ENCODE measurements around the gene MUC20. TPM values are rescaled to one million over a fixed set of nuclear protein-coding genes. Genes with fewer than 3 reads are reported as not detected.

The MUC20 gene
- total and polyA plus RNA-seq, 2 donors (not counting 1 experiment from before 2014, with no cell fraction given): 0.54 to 0.66 TPM

DNA sequence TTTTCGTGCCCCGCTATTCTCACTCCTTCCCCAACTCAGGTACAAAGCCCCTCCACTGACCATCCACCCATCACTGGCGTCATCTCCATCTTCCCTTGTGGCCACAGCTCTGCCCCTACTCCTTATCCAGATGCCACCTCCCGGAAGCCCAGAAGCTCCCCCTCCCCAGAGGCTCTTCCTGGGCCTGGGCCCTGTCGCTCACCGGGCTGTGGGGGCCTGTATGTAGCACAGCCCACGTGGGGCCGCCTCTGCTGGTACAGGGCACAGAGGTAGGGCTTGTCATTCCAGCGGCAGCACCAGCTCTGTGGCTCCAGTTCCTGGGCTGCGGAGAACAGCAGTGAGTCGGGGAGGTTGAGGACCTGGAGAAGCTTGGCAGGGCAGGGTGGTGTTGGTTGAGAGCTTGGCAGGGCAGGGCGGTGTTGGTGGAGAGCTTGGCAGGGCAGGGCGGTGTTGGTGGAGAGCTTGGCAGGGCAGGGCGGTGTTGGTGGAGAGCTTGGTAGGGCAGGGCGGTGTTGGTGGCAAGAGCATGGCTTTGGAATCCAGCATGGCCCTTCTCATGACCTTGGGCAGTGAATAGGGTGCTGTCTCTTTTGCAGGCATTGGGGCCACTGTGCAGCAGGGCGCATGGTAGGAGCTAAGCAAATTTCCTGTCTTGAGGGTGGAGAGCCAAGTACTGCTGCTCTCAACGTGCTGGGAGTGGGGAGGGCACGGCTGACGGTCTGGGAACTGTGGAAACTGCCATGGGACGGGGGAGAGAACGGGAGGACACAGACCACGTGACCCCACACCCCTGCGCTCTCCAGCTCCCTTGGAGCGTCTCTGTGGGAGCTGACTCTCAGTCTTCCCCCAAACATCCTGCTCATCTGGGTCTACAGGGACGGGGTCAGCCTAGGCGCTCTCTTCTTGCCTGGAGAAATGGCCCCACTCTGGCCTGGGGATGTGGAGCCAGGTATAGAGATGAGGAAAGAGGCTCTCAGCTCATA is 43.4 kb downstream of the MUC20 start:
- no peak for TF ChIP-seq EZH2 (IDR thresholded peaks at IDR 0.05; ENCODE audit: low read length, missing control alignments)
- TF ChIP-seq, protein P1, sequence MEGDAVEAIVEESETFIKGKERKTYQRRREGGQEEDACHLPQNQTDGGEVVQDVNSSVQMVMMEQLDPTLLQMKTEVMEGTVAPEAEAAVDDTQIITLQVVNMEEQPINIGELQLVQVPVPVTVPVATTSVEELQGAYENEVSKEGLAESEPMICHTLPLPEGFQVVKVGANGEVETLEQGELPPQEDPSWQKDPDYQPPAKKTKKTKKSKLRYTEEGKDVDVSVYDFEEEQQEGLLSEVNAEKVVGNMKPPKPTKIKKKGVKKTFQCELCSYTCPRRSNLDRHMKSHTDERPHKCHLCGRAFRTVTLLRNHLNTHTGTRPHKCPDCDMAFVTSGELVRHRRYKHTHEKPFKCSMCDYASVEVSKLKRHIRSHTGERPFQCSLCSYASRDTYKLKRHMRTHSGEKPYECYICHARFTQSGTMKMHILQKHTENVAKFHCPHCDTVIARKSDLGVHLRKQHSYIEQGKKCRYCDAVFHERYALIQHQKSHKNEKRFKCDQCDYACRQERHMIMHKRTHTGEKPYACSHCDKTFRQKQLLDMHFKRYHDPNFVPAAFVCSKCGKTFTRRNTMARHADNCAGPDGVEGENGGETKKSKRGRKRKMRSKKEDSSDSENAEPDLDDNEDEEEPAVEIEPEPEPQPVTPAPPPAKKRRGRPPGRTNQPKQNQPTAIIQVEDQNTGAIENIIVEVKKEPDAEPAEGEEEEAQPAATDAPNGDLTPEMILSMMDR (conservative IDR thresholded peaks at IDR 0.05 in 1 of 2, IDR thresholded peaks at IDR 0.05 in 1 of 2; ENCODE audit: low read depth in 1 of 2, low read length in 2 of 2): no peak
- Histone ChIP-seq H2AFZ (ENCODE audit: low read length) (no peak overlapping the region), H4K20me1 (ENCODE audit: control insufficient read depth, extremely low read depth, insufficient read depth, low read length) (no peaks in the 10 kb centered on the region), H3K4me2 (ENCODE audit: extremely low read depth, insufficient read depth, low read length) (no peak overlapping the region), H3K9ac (ENCODE audit: insufficient read depth, low read length) (no peak overlapping the region), H3K4me3 (replicated peaks in 1 of 4; ENCODE audit: control extremely low read depth in 1 of 4, insufficient read depth in 1 of 4, low read depth in 3 of 4, low read length in 4 of 4) (no peak overlapping the region), H3K36me3 (ENCODE audit: control insufficient read depth, insufficient read depth, low read length) (no peaks in the 10 kb centered on the region), H3K27ac (ENCODE audit: insufficient read depth, low read length) (no peak overlapping the region), H3K79me2 (ENCODE audit: control insufficient read depth, insufficient read depth, low read length) (no peaks in the 10 kb centered on the region), H3K4me1 (ENCODE audit: control insufficient read depth, extremely low read depth, insufficient read depth, low read length) (no peaks in the 10 kb centered on the region), H3K9me3 (ENCODE audit: control insufficient read depth, insufficient read depth, low read depth, low read length) (no peaks in the 10 kb centered on the region), H3K27me3 (ENCODE audit: control insufficient read depth, insufficient read depth, low read length) (peaks cover 15% of the 10 kb centered on the region)
- no peak for DNase-seq (ENCODE audit: low read depth in 2 of 2)

GRCh38 chr3:195764961-195765706 is 44.4 kb downstream of the MUC20 start:
- H3K27ac ChIP-seq (ENCODE audit: insufficient read depth, low read length): no peak overlapping the region
- H3K9ac ChIP-seq (ENCODE audit: insufficient read depth, low read length): no peak overlapping the region
- no peak for DNase-seq (ENCODE audit: low read depth in 2 of 2)
- H4K20me1 ChIP-seq (ENCODE audit: control insufficient read depth, extremely low read depth, insufficient read depth, low read length): no peaks in the 10 kb centered on the region
- no peaks in the 10 kb centered on the region for H3K4me1 ChIP-seq (ENCODE audit: control insufficient read depth, extremely low read depth, insufficient read depth, low read length)
- TF ChIP-seq EZH2 (IDR thresholded peaks at IDR 0.05; ENCODE audit: low read length, missing control alignments): no peak
- TF ChIP-seq, protein P1 (conservative IDR thresholded peaks at IDR 0.05 in 1 of 2, IDR thresholded peaks at IDR 0.05 in 1 of 2; ENCODE audit: low read depth in 1 of 2, low read length in 2 of 2): no peak
- H3K4me3 ChIP-seq (replicated peaks in 1 of 4; ENCODE audit: control extremely low read depth in 1 of 4, insufficient read depth in 1 of 4, low read depth in 3 of 4, low read length in 4 of 4): no peak overlapping the region
- H3K36me3 ChIP-seq (ENCODE audit: control insufficient read depth, insufficient read depth, low read length): no peaks in the 10 kb centered on the region
- H3K9me3 ChIP-seq (ENCODE audit: control insufficient read depth, insufficient read depth, low read depth, low read length): no peaks in the 10 kb centered on the region
- peaks cover 14% of the 10 kb centered on the region for H3K27me3 ChIP-seq (ENCODE audit: control insufficient read depth, insufficient read depth, low read length)
- no peak overlapping the region for H3K4me2 ChIP-seq (ENCODE audit: extremely low read depth, insufficient read depth, low read length)
- H2AFZ ChIP-seq (ENCODE audit: low read length): no peak overlapping the region
- H3K79me2 ChIP-seq (ENCODE audit: control insufficient read depth, insufficient read depth, low read length): no peaks in the 10 kb centered on the region

DNA sequence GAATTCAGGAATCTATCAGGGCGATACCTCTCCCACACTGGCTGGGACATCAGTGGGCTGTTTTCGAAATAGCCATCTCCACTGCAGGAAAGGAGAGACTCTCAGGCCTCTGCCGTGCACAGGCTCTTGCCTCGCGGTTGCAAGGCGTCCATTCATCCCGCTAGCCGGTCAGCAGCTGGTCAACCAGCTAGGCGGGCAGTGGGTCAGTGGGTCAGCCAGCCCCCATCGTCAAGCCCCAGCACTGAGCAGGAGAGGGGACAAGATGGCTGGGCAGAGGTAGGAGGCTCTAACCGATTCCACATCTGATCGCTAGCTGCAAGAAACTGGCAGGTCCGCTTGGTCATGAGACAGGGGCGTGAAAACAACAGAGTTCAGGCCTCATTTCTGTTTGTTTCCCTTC is 45.9 kb downstream of the MUC20 start:
- H3K9ac ChIP-seq (ENCODE audit: insufficient read depth, low read length): no peak overlapping the region
- H3K79me2 ChIP-seq (ENCODE audit: control insufficient read depth, insufficient read depth, low read length): no peaks in the 10 kb centered on the region
- H2AFZ ChIP-seq (ENCODE audit: low read length): no peak overlapping the region
- H3K27ac ChIP-seq (ENCODE audit: insufficient read depth, low read length): no peak overlapping the region
- H3K4me2 ChIP-seq (ENCODE audit: extremely low read depth, insufficient read depth, low read length): no peak overlapping the region
- H3K4me1 ChIP-seq (ENCODE audit: control insufficient read depth, extremely low read depth, insufficient read depth, low read length): no peaks in the 10 kb centered on the region
- H3K27me3 ChIP-seq (ENCODE audit: control insufficient read depth, insufficient read depth, low read length): peaks cover under 1% of the 10 kb centered on the region
- no peaks in the 10 kb centered on the region for H3K36me3 ChIP-seq (ENCODE audit: control insufficient read depth, insufficient read depth, low read length)
- DNase-seq (ENCODE audit: low read depth in 2 of 2): no peak
- TF ChIP-seq, protein P1 (conservative IDR thresholded peaks at IDR 0.05 in 1 of 2, IDR thresholded peaks at IDR 0.05 in 1 of 2; ENCODE audit: low read depth in 1 of 2, low read length in 2 of 2): no peak
- no peaks in the 10 kb centered on the region for H4K20me1 ChIP-seq (ENCODE audit: control insufficient read depth, extremely low read depth, insufficient read depth, low read length)
- no peak overlapping the region for H3K4me3 ChIP-seq (replicated peaks in 1 of 4; ENCODE audit: control extremely low read depth in 1 of 4, insufficient read depth in 1 of 4, low read depth in 3 of 4, low read length in 4 of 4)
- H3K9me3 ChIP-seq (ENCODE audit: control insufficient read depth, insufficient read depth, low read depth, low read length): no peaks in the 10 kb centered on the region
